Gastroesophageal sphincter (tissue), 4 donors: Measurements from ENCODE around the gene C17orf107. TPM values are rescaled to one million over a fixed set of nuclear protein-coding genes. Genes with fewer than 3 reads are reported as not detected.
"Not testable (repeated sequence)": the region's sequence is repeated elsewhere in the genome, so short reads cannot be mapped to it uniquely, and the experiment has no call there.

Experiments used
- ATAC-seq: fragments of 150-250 bp; one replicate; pipeline ENCODE4 v1.9.1; 2016; ENCODE audit warnings: mild to moderate bottlenecking, moderate library complexity
- H3K27ac ChIP-seq, 4 donors: fragments of 200-600 bp; sonication (generic) in 3 of 4; 1 replicate in 3 of 4; 2 replicates in 1 of 4; pipeline ENCODE4 v1.5.1; 2016 to 2019
- H3K27me3 ChIP-seq: fragments of 200-600 bp; sonication (generic); one replicate; pipeline ENCODE4 v1.5.1; 2019
- H3K36me3 ChIP-seq, 2 donors: fragments of 200-600 bp; sonication (generic); one replicate each; pipeline ENCODE4 v1.5.1; 2019; ENCODE audit warnings: control low read depth in 1 of 2
- H3K4me1 ChIP-seq, 3 donors: fragments of 200-600 bp; sonication (generic); 1 replicate in 2 of 3; 2 replicates in 1 of 3; pipeline ENCODE4 v1.5.1; 2016 to 2019; ENCODE audit warnings: control low read depth in 2 of 3
- H3K4me3 ChIP-seq, 2 donors: fragments of 200-600 bp; sonication (generic); one replicate each; pipeline ENCODE4 v1.5.1; 2019; ENCODE audit warnings: mild to moderate bottlenecking in 1 of 2, moderate library complexity in 1 of 2
- H3K9me3 ChIP-seq, 3 donors: fragments of 200-600 bp; sonication (generic); one replicate each; pipeline ENCODE4 v1.5.1; 2017 to 2019; ENCODE audit warnings: control low read depth in 2 of 3
- EP300 ChIP-seq: sonication (generic); formaldehyde crosslinking; IDR thresholded peaks from one replicate; pipeline ENCODE4 v1.6.1; 2017; ENCODE audit warnings: antibody characterized with exemption, mild to moderate bottlenecking
- POLR2A ChIP-seq, 2 donors: fragments of 450-650 bp; IDR thresholded peaks; one replicate each; pipeline ENCODE4 v1.6.1; 2017; ENCODE audit warnings: antibody characterized with exemption in 2 of 2, mild to moderate bottlenecking in 2 of 2, moderate library complexity in 1 of 2
- POLR2AphosphoS5 ChIP-seq: sonication (generic); formaldehyde crosslinking; IDR thresholded peaks from one replicate; pipeline ENCODE4 v1.6.1; 2017; ENCODE audit warnings: antibody characterized with exemption
- WGBS, 2 donors: methylation state at CpG; one replicate each; pipeline ENCODE4 v1.1.5; 2018; ENCODE audit warnings: low coverage in 1 of 2; 5-methylcytosine and 5-hydroxymethylcytosine counted together
- total RNA-seq, 4 donors: library from RNA; depleted of rRNA; stranded (reverse); fragments of >200 nt; gene quantifications; one replicate each; pipeline ENCODE4 v1.1.0, GENCODE V29; 2016
- TF ChIP-seq, protein P1 (sequence below), 4 experiments: fragments of 200-600 bp in 2 of 4; fragments of 450-650 bp in 2 of 4; sonication (generic) in 1 of 4; IDR thresholded peaks; one replicate each; pipeline ENCODE4 v1.5.1; 2017 to 2019; ENCODE audit warnings: antibody characterized with exemption in 4 of 4, mild to moderate bottlenecking in 2 of 4, moderate library complexity in 2 of 4

The C17orf107 gene
- total RNA-seq, 4 donors from 2014 or later = 0.30 to 0.81 (median 0.68) TPM

DNA sequence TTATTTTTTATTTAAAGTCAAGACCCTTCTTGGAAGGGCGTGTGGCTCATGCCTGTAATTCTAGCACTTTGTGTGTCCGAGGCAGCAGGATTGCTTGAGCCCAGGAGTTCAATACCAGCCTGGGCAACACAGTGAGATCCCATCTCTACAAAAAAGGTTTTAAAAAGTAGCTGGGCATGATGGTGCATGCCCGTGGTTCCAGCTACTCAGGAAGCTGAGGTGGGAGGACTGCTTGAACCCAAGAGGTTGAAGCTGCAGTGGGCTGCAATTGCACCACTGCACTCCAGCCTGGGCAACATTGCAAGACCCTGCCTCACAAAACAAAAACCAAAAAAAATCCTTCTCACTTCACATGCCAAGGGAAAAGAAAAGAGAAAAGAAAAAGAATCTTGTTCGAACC, 36.6 kb upstream of the C17orf107 start:
- Histone ChIP-seq H3K36me3 (peaks cover 0 to 15% of the 10 kb centered on the region in 2 donors), H3K27me3 (no peaks in the 10 kb centered on the region), H3K4me3 (no peak overlapping the region), H3K27ac (no peak overlapping the region), H3K9me3 (no peaks in the 10 kb centered on the region), H3K4me1 (peaks cover 0 to 34% (median 9%) of the 10 kb centered on the region in 3 donors)
- ATAC-seq = no peak
- TF ChIP-seq POLR2A (IDR thresholded peaks at IDR 0.05) (no peak), EP300 (no peak), POLR2AphosphoS5 (no peak)
- TF ChIP-seq, protein P1, sequence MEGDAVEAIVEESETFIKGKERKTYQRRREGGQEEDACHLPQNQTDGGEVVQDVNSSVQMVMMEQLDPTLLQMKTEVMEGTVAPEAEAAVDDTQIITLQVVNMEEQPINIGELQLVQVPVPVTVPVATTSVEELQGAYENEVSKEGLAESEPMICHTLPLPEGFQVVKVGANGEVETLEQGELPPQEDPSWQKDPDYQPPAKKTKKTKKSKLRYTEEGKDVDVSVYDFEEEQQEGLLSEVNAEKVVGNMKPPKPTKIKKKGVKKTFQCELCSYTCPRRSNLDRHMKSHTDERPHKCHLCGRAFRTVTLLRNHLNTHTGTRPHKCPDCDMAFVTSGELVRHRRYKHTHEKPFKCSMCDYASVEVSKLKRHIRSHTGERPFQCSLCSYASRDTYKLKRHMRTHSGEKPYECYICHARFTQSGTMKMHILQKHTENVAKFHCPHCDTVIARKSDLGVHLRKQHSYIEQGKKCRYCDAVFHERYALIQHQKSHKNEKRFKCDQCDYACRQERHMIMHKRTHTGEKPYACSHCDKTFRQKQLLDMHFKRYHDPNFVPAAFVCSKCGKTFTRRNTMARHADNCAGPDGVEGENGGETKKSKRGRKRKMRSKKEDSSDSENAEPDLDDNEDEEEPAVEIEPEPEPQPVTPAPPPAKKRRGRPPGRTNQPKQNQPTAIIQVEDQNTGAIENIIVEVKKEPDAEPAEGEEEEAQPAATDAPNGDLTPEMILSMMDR (IDR thresholded peaks at IDR 0.05) = no peak
- WGBS, 2 donors = 94 to 100% methylated on average over 1 to 4 of the region's 4 CpGs

DNA sequence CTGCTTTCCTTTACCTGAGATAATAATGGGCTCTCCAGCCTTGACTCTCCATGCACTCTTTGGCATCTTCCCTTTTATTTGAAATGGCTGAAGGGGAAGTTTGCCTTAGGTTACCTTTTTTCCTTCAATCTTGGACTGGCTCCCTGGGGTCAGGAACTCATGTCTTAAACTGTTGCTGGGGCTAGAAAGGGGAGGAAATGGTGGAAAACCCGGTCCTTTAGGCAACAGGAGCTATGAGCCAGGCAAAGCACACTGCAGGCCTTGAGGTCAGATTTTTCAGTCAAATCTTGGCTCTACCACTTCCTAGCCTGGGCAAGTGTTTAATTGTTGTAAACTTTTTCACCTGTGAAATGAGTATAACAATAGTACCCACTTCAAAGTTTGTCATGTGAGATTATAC, 36.0 kb upstream of the C17orf107 start:
- Histone ChIP-seq H3K27me3 (no peaks in the 10 kb centered on the region), H3K27ac (no peak overlapping the region), H3K9me3 (no peaks in the 10 kb centered on the region), H3K4me1 (peaks cover 0 to 28% (median 4%) of the 10 kb centered on the region in 3 donors), H3K4me3 (no peak overlapping the region), H3K36me3 (peaks cover 0 to 15% of the 10 kb centered on the region in 2 donors)
- no peak for ATAC-seq
- TF ChIP-seq POLR2AphosphoS5 = no peak
- TF ChIP-seq EP300 = no peak
- TF ChIP-seq, protein P1 (IDR thresholded peaks at IDR 0.05) = no peak
- TF ChIP-seq POLR2A (IDR thresholded peaks at IDR 0.05) = no peak
- 78 to 90% methylated on average over 1 of the region's 1 CpG for WGBS, 2 donors

DNA sequence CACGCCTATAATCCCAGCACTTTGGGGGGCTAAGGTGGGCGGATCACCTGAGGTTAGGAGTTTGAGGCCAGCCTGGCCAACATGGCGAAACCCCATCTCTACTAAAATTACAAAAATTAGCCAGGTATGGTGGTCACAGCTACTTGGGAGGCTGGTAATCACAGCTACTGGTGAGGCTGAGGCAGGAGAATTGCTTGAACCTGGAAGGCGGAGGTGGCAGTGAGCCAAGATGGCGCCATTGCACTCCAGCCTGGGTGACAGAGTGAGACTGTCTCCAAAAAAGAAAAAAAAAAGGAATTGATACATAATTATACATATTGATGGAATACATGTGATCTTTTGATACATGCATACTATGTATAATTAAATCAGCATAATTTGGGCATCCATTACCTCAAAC, 31.8 kb upstream of the C17orf107 start:
- not testable (repeated sequence) for H3K4me1 ChIP-seq, H3K27ac ChIP-seq, H3K4me3 ChIP-seq, H3K27me3 ChIP-seq, H3K9me3 ChIP-seq, H3K36me3 ChIP-seq, ATAC-seq
- WGBS, 2 donors = 50 to 73% methylated on average over 1 to 4 of the region's 5 CpGs

- not testable (repeated sequence) for H3K4me1 ChIP-seq, H3K27ac ChIP-seq, H3K4me3 ChIP-seq, ATAC-seq, H3K36me3 ChIP-seq, H3K27me3 ChIP-seq, H3K9me3 ChIP-seq
- WGBS, 2 donors = 91 to 100% methylated on average over 9 to 19 of the region's 22 CpGs
These were observed 30.0 kb upstream of the C17orf107 start for GRCh38 chr17:4869058-4869998.

- 70 to 93% methylated on average over 2 of the region's 2 CpGs for WGBS, 2 donors
- TF ChIP-seq, protein P1 (IDR thresholded peaks at IDR 0.05) = no peak
- no peak for TF ChIP-seq EP300
- TF ChIP-seq POLR2AphosphoS5 = no peak
- no peak for TF ChIP-seq POLR2A (IDR thresholded peaks at IDR 0.05)
- H3K9me3 ChIP-seq = no peaks in the 10 kb centered on the region
- H3K27me3 ChIP-seq = no peaks in the 10 kb centered on the region
- no peak overlapping the region for H3K27ac ChIP-seq
- no peak for ATAC-seq
- no peak overlapping the region for H3K4me3 ChIP-seq
- H3K36me3 ChIP-seq = peaks cover 0 to 4% of the 10 kb centered on the region in 2 donors
- no peaks in the 10 kb centered on the region for H3K4me1 ChIP-seq
These were observed 28.5 kb upstream of the C17orf107 start for GRCh38 chr17:4870855-4871254.

DNA sequence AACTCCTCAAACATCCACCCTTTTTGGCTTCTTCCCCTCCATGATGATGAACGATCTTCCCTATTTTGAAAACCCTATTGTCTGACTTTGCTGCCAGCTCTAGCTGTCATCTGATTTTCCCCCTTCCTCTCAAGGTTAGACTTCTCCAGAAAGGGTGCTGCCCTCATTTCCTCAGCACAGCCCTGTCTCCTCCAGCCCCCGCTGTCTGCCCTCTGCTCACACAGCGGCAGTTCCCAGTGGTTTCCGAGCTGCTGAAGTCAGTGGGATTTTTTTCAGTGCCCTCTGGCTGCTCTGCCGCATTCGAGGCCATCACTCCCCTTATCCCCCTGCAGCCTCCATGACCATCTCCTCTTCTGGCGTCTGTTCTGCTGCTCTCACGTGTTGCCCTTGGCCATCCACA, 26.6 kb upstream of the C17orf107 start:
- no peaks in the 10 kb centered on the region for H3K4me1 ChIP-seq
- H3K27me3 ChIP-seq = no peaks in the 10 kb centered on the region
- TF ChIP-seq, protein P1 (IDR thresholded peaks at IDR 0.05) = no peak
- TF ChIP-seq POLR2AphosphoS5 (no peak), POLR2A (IDR thresholded peaks at IDR 0.05) (no peak), EP300 (no peak)
- peaks cover 0 to 4% of the 10 kb centered on the region in 2 donors for H3K36me3 ChIP-seq
- H3K9me3 ChIP-seq = no peaks in the 10 kb centered on the region
- H3K4me3 ChIP-seq = no peak overlapping the region
- ATAC-seq = no peak
- 45 to 51% methylated on average over 7 to 8 of the region's 8 CpGs for WGBS, 2 donors
- no peak overlapping the region for H3K27ac ChIP-seq
